Fibroblast of villous mesenchyme (primary cell): ENCODE results near the gene NPY2R. TPM values are rescaled to one million over a fixed set of nuclear protein-coding genes. Genes with fewer than 3 reads are reported as not detected.

Experiments
- DNase-seq: peaks from one replicate; pipeline ENCODE4 v3.0.0-alpha.2; 2010; ENCODE audit warnings: low read depth
- H3K4me3 ChIP-seq: 2 replicates; pipeline ENCODE4 v1.5.1; 2011; ENCODE audit warnings: low read depth, mild to moderate bottlenecking, low read length
- CTCF ChIP-seq: IDR thresholded peaks from 2 replicates; pipeline ENCODE4 v1.5.1; 2012; ENCODE audit warnings: low read depth, mild to moderate bottlenecking, low read length; ENCODE audit not compliant: insufficient read depth
- total RNA-seq: library from RNA; depleted of rRNA; stranded (reverse); fragments of >200 nt; gene quantifications from 2 replicates; pipeline ENCODE4 v1.2.3, GENCODE V29; 2012

The NPY2R gene
- total RNA-seq, 1 donor, result not detected

DNA sequence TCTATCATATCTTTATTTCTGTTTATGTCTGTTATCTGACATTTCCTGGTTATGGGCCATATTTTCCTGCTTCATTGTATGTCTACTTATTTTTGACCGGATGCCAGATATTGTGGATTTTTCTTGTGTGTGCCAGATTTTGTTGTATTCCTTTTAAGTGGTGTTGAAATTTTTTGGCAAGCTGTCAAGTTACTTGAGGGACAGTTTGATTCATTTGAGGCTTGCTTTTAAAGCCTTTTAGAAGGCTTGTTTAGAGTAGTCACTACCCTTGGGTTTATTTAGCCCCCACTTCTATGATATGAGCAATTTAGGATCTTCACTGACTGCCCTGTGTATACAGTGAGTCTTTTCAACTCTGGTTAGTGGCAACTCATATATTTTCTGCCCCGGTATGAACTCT, 29.2 kb upstream of the NPY2R start:
- no peak for TF ChIP-seq CTCF
- no peak for DNase-seq
- no peak overlapping the region for H3K4me3 ChIP-seq

- TF ChIP-seq CTCF, result no peak
- H3K4me3 ChIP-seq, result no peak overlapping the region
- no peak for DNase-seq
Measured at GRCh38 chr4:155186972-155187371, 21.5 kb upstream of the NPY2R start.

GRCh38 chr4:155187989-155188388, 20.4 kb upstream of the NPY2R start:
- H3K4me3 ChIP-seq, result no peak overlapping the region
- no peak for DNase-seq
- no peak for TF ChIP-seq CTCF

DNA sequence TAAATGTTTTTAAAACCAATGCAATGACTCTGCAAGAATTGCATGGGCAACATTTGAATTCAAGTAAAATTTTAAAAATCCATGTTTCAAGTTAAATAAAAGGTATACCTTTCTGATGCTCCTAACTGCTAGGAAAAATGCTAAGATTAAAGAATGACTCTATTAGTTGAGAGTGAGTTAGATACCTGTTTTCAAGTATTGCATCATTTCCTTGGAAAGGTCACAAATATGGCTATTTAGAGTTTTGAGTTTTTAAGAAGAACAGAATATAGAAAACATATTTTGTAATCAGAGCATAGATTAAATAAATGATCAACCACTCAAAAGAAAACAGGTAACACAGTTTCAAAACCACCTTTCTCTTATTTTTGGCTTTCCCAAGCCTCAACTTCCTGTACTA, 18.3 kb upstream of the NPY2R start:
- TF ChIP-seq CTCF, result no peak
- H3K4me3 ChIP-seq, result no peak overlapping the region
- DNase-seq, result no peak

GRCh38 chr4:155197757-155198156, 10.7 kb upstream of the NPY2R start:
- DNase-seq, result no peak
- H3K4me3 ChIP-seq, result no peak overlapping the region
- TF ChIP-seq CTCF, result no peak

DNA sequence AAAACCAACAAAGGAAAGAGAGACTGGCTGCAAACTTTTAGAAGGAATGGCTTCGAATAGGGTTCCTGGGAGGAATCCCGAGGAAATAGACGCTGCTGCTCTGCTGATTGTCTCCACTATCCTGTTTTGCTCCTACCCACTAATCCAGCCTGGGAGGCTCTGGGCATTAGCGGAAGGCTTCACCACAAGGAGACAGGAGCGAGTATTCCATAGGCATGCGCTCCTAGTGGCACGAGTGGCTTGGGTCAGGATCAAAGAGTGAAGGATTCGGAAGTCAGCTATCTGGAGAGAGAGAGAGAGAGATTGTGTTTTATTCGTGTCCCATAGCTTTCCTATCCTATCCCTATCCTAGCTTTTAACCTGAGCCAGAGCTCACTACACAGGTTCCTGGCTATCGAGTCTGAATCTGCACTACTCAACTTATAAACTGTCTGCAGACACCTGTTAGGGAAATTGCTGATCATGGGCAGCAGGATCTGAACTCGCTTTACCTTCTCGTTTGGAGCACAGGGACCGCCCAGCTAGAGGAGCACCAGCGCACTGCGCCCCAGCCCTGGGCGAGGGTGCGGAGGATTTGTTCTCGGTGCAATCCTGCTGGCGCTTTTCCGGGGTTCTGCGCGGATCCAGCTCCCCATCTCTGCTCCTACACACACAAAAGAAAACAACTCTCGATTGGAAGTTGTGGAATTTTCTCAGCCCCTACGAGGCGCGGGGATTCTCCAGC, 740 bp upstream of the NPY2R start:
- DNase-seq, result no peak
- no peak for TF ChIP-seq CTCF
- H3K4me3 ChIP-seq, result no peak overlapping the region

DNA sequence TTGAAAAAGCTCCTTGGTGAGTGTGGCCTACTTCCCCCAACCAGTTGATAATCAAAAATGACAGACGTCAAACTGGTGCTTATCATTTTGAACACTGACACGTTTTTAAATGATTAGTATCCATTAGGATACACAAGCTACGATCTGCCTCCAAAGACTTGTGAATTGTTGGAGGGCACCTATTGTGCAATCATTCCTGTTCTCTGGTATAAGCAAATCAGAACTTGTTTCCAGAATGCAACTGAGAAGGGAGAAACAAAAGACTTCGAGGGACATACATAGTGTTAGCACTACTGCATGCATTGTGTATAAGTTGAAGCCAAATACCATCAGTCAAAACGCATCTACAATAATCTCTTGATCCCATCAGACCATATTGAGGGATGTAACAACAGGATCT, 11.6 kb downstream of the NPY2R start:
- DNase-seq, result no peak
- no peak for TF ChIP-seq CTCF
- no peak overlapping the region for H3K4me3 ChIP-seq
